ENCODE measurements around the gene TMEM31. TPM values are rescaled to one million over a fixed set of nuclear protein-coding genes. Genes with fewer than 3 reads are reported as not detected.

The TMEM31 gene, protein sequence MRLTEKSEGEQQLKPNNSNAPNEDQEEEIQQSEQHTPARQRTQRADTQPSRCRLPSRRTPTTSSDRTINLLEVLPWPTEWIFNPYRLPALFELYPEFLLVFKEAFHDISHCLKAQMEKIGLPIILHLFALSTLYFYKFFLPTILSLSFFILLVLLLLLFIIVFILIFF
- not detected for total RNA-seq
- polyA plus RNA-seq, result not detected

DNA sequence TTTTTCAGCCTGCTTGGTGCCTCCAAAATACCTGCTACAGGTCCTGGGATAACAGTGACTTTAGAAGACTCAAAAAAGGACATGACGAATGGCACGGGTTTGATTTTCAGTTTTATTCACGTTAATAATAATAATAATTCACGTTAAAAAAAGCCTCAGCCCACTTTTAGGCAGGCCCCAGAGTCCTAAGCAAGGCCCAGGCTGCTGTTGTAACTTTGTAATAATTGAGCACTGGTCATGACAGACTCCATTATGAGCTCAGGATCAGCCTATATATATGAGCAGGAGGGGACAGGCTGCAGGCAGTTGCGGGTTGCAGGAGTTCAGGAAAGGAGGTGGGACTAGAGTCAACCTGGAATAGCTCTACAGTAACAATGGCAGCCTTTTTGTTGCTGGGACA lies at the start of gene TMEM31:
TSS of gene TMEM31 (plus strand) at position 301 of the 400 bp plus-strand sequence. CDS start 1,350 bp downstream, outside the sequence.
- no peaks in the 10 kb centered on the region for H3K36me3 ChIP-seq (ENCODE audit: insufficient read depth)
- no peaks in the 10 kb centered on the region for H3K4me1 ChIP-seq (ENCODE audit: insufficient read depth)
- H3K4me3 ChIP-seq (ENCODE audit: low read depth, low read length), result no peak within 1 kb of the TSS
- no peak within 1 kb of the TSS for H3K27ac ChIP-seq (ENCODE audit: low read depth)
- no peak for DNase-seq (ENCODE audit: extremely low spot score)
- WGBS, result 94% methylated on average over 5 of the region's 5 CpGs

DNA sequence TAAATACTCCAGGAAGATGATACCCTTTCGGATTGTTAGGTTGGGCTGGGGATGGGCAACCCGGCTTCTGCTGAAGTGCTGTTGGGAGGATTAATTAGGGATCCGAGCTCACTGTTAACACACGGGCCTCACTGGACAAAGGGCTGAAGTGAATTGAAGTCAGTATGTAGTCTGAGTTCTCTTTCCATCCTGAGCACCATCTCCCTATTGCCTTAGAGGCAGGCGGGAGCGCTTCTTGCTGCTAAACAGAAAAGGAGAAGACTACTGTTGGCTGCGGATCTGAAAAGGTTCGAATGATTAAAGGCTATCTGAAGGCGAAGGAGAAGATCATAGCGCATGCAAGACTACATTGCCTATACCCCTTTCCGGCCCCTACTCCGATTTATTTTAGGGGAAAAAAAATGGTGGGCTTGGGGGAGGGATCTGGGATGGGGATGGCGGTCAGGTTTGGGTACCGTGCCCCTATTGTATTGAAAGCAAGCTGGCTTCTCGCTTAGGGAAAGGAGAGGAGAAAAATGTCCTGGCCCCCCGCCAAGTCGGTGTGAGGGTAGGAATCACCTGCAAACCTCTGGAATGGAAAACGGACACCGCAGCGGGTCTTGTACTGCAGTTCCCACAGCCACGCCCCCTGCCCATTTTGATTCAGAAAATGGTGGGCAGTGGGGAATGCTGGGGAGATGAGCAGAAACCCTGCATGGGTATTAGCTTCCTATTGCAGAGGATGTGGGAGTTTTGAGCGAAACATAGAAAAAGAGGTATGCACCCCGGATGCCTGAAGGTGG lies 46.5 kb upstream of the TMEM31 start:
- Histone ChIP-seq H3K27ac (ENCODE audit: low read depth) (peak overlapping the region; percentile 10), H3K4me3 (ENCODE audit: low read depth, low read length) (no peak overlapping the region), H3K4me1 (ENCODE audit: insufficient read depth) (peaks cover 1% of the 10 kb centered on the region), H3K36me3 (ENCODE audit: insufficient read depth) (no peaks in the 10 kb centered on the region)
- no peak for DNase-seq (ENCODE audit: extremely low spot score)
- WGBS, result 22% methylated on average over 23 of the region's 23 CpGs

DNA sequence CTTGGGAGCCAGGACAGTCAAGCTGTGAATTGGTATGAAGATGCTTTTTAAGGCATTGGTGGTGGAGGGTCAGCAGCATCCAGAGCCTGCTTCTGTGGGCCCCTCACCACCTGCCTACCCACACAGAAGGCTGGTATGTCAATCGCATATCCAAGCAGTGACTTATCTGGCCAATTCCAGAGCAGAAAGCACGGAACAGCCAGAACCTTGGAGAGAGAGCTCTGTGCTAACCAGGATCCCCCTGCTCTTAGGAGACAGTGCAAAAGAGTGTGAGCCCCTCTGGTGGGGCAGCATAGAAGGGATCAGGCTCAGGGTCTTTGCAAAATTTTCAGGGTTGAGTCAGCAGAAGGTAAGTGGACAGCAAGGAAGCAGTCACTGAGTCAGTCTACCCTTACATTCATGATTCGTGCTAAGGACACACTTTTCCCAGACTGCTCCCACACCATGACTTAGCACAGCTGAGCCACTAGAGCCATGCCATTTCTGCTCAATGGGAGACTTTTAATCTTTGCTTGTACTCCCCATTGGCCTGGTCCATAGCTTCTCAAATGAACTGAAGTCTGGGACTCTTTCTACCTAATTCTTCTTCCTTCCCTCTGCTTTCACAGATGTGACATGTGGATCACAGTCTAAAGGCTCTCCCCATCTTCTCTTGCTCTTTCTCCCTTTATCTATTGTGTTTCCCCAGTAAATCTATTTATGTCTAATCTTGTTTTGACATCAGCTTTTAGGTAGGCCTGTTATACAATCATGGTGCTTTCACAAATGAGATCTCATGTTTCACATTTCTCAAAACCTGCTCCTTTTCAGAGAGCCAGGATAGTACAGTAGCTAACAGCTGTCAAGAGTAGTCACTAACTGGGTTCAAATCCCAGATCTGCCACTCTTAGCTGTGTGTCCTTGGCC lies 44.3 kb upstream of the TMEM31 start:
- peaks cover 1% of the 10 kb centered on the region for H3K4me1 ChIP-seq (ENCODE audit: insufficient read depth)
- 95% methylated on average over 3 of the region's 3 CpGs for WGBS

DNA sequence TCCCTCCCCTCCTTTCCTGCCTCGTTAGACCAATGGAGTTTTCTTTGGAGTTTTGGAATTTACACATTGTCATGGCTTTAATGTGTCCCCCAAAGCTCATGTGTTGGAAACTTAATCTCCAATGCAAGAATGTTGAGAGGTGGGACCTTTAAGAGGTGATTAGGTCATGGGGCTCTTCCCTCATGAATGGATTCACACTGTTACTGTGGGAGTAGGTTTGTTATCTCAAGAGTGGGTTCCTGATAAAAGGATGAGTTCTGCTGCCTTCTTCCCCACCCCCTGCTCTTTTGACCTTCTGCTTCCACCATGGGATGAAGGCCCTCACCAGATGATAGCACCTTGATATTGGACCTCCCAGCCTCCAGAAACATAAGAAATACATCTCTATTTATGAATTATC lies 41.0 kb upstream of the TMEM31 start:
- Histone ChIP-seq H3K36me3 (ENCODE audit: insufficient read depth) (no peaks in the 10 kb centered on the region), H3K27ac (ENCODE audit: low read depth) (no peak overlapping the region), H3K4me3 (ENCODE audit: low read depth, low read length) (no peak overlapping the region), H3K4me1 (ENCODE audit: insufficient read depth) (peaks cover 1% of the 10 kb centered on the region)
- DNase-seq (ENCODE audit: extremely low spot score), result no peak
- WGBS, result 84% methylated on average over 1 of the region's 1 CpG

More for the DNA sequence above, 44.3 kb upstream of the TMEM31 start:
- H3K4me3 ChIP-seq (ENCODE audit: low read depth, low read length), result no peak overlapping the region
- H3K36me3 ChIP-seq (ENCODE audit: insufficient read depth), result no peaks in the 10 kb centered on the region
- H3K27ac ChIP-seq (ENCODE audit: low read depth), result no peak overlapping the region
- DNase-seq (ENCODE audit: extremely low spot score), result no peak

DNA sequence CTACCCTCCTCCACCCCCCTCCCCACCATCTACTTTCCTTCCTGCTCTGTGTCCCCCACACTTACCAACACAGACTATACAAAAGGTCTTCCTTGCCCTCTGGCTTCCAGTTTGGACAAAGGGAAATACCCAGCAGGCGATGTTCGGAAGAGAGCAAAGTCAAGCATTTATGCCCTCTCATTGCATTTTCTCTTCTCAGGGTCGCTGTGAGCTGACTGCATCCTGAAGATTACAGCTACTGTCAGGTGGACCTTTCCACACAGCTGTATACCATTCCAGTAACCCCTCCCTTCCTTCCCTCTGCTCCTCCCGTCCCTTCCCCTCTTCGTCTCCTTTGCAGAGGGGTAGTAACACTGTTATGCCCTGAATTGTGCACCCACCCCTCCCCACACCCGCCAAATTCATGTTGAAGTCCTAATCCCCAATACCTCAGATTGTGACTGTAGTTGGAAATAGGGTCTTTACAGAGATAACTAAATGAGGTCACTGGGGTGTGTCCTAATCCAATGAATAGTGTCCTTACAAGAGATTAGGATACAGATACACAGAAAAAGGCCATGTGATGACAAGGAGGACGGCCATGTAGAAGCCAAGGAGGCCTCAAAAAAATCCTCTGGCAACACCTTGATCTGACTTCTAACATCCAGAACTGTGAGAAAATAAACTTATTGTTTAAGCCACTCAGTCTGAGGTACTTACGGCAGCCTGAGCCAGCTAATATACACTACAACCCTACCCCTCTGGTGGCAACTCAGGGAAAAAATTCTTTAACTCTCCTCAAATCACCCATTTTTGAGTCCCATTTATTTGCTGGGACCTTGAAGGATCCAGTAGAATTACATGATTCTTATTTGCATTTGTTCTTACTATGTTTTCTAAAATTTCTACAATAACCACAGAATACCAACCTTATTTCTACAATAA lies 35.9 kb upstream of the TMEM31 start:
- DNase-seq (ENCODE audit: extremely low spot score), result no peak
- Histone ChIP-seq H3K4me1 (ENCODE audit: insufficient read depth) (no peaks in the 10 kb centered on the region), H3K4me3 (ENCODE audit: low read depth, low read length) (no peak overlapping the region), H3K27ac (ENCODE audit: low read depth) (no peak overlapping the region), H3K36me3 (ENCODE audit: insufficient read depth) (no peaks in the 10 kb centered on the region)
- WGBS, result 70% methylated on average over 8 of the region's 8 CpGs

DNA sequence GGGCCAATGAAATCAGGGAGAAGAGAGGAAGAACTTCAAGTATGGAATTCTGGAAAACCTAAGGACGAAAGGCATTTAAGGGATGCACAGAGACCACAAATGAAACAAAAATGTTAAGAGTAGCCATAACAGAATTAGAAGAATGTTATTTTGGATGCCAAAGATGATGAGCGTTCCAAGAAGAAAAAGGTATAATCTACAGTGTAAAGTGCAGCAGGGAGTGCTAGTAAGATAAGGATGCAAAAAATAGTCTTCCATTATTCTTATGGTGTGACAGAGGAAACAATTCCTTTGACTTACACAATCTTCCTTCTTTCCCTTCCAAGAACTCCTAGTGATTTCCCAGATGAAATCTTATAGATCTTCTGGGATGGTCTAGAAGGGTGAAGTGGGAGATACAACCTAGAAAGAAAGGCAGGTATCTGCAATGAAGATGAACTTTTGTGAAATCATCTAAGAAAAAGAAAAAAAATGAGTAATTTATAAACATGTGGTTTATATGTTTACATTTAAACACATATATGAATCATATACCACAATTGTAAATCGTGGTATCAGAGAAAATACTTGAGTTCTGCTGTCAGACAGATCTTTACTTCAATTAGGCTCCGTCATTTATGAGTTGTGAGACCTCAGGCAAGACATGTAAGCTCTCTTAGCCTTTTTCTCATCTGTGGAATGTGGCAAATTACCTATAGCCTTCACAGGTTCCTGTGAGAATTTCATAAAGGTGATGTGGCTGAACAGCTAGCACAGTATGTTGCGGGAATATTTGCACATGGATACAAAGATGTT lies 32.3 kb upstream of the TMEM31 start:
- no peak for DNase-seq (ENCODE audit: extremely low spot score)
- Histone ChIP-seq H3K36me3 (ENCODE audit: insufficient read depth) (peaks cover 2% of the 10 kb centered on the region), H3K4me3 (ENCODE audit: low read depth, low read length) (no peak overlapping the region), H3K4me1 (ENCODE audit: insufficient read depth) (no peaks in the 10 kb centered on the region), H3K27ac (ENCODE audit: low read depth) (no peak overlapping the region)
- WGBS, result 79% methylated on average over 5 of the region's 5 CpGs

DNA sequence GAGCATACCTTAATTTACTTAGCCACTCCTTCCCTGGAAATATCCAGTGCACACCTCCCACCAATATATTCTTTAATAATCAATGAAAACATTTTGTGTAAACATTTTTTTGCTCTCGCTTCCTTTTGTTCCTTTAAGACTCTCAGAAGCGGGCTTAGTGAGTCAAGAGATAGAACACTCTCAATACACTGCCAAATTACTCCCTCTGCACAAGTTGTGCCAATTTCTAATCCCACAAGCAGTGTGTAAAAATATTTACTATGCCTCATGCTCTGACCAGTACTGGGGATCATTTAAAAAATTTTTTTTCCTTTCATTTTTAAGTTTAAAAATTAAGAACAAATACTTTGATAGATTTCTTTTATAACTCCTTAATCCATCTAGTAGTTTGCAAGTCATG lies 29.3 kb upstream of the TMEM31 start:
- no peaks in the 10 kb centered on the region for H3K4me1 ChIP-seq (ENCODE audit: insufficient read depth)
- DNase-seq (ENCODE audit: extremely low spot score), result no peak
- peaks cover 2% of the 10 kb centered on the region for H3K36me3 ChIP-seq (ENCODE audit: insufficient read depth)
- no peak overlapping the region for H3K27ac ChIP-seq (ENCODE audit: low read depth)
- 63% methylated on average over 2 of the region's 2 CpGs for WGBS
- no peak overlapping the region for H3K4me3 ChIP-seq (ENCODE audit: low read depth, low read length)

DNA sequence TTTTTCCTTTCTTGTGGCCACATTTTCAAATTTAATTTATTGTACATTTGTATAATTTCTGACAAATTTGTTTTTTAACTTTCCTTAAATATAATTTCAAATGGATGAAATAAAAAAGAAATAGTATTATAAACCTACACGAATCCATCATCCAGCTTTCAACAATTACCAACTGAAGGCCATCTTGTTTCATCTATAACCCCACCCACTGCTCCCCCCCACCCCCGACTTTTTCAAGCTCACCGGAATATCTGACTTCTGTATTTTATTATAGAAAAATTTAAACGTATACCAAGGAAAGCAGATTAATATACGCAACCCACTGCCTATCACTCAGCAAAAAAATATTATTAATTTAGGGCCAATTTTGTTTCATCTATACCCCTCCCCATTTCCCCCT lies 25.3 kb upstream of the TMEM31 start:
- 4% methylated on average over 5 of the region's 5 CpGs for WGBS
- no peak for DNase-seq (ENCODE audit: extremely low spot score)
- H3K27ac ChIP-seq (ENCODE audit: low read depth), result no peak overlapping the region
- H3K4me1 ChIP-seq (ENCODE audit: insufficient read depth), result no peaks in the 10 kb centered on the region
- H3K4me3 ChIP-seq (ENCODE audit: low read depth, low read length), result no peak overlapping the region
- H3K36me3 ChIP-seq (ENCODE audit: insufficient read depth), result peaks cover 2% of the 10 kb centered on the region

DNA sequence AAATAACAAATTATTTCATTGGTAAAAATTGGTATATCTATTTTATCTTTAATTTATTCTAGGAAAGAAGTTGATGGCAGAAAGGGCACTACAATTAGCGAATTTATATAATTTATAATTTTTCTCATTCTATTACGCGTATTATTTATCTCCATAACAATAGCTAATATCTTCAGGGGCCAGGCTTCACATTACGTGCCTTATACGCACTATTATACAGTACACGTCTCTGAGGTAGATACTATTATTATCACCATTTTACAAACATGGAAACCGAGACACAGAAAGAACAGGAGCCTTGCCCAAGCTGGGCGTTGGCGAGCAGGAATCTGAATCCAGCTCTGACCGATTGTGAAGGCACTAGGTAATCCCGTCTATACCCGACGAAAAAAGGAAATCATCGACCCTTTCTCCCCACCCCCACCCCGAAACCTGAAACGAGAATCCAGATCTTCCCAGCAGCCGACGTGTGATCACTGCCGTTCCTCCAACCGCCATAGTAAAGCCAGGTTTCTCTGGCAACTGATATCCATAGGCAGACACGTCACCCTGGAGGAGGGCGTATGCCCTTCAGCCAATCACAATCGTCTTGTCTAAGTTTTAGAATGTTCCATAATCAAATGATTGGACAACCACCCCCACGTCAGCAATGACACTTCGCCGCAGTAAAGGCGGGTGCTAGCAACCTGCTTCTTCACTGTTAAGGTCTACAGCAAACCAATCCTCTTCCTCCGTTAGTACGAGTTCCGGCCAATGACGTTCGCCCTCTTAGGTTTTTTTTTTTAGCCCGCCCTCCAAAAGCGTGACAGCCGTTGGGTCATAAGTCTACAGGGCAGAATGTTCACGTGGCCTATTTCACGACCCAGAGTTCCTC lies 24.3 kb upstream of the TMEM31 start, which contains the start of gene MORF4L2:
TSS of gene MORF4L2 (minus strand) at position 501 of the 874 bp plus-strand sequence. CDS start 9,672 bp downstream, outside the sequence.
- Histone ChIP-seq H3K4me1 (ENCODE audit: insufficient read depth) (no peaks in the 10 kb centered on the region), H3K27ac (ENCODE audit: low read depth) (peak within 1 kb of the TSS; percentile 93), H3K36me3 (ENCODE audit: insufficient read depth) (no peaks in the 10 kb centered on the region), H3K4me3 (ENCODE audit: low read depth, low read length) (peak within 1 kb of the TSS; percentile 50)
- DNase-seq (ENCODE audit: extremely low spot score), result peak; percentile 94
- WGBS, result under 1% methylated on average over 37 of the region's 37 CpGs

DNA sequence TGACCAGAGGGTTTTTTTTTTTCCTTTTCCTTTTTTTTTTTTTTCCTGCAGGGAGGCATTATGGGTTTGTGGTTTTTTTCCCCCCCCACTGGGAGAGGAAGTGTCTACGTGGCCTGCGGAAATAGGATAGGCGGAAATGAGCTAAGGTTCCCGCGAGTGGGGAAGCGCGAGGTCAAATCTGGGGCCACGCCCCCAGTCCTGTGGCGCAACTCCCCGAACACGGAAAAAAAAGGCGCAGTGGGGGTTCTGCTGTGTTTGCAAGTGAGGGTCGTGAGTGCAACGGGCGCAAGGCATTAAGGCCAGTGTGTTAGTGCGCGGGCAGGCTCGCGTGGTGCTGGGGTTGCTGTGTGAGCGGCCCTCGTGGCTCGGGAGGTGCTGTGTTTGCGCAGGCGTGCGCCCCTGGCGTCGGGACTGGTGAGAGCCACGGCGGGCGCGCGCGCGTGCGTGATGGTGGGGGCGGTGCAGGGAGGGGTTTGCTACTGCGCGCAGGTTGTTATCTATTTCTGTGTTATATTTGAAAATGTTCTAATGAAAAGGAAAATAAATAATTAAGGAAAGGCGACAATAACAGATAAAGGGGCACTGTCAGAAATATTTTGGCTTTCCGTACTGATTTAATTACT lies 23.5 kb upstream of the TMEM31 start:
- under 1% methylated on average over 40 of the region's 40 CpGs for WGBS
- Histone ChIP-seq H3K27ac (ENCODE audit: low read depth) (peak overlapping the region; percentile 93), H3K36me3 (ENCODE audit: insufficient read depth) (no peaks in the 10 kb centered on the region), H3K4me3 (ENCODE audit: low read depth, low read length) (peak overlapping the region; percentile 38), H3K4me1 (ENCODE audit: insufficient read depth) (no peaks in the 10 kb centered on the region)
- no peak for DNase-seq (ENCODE audit: extremely low spot score)

DNA sequence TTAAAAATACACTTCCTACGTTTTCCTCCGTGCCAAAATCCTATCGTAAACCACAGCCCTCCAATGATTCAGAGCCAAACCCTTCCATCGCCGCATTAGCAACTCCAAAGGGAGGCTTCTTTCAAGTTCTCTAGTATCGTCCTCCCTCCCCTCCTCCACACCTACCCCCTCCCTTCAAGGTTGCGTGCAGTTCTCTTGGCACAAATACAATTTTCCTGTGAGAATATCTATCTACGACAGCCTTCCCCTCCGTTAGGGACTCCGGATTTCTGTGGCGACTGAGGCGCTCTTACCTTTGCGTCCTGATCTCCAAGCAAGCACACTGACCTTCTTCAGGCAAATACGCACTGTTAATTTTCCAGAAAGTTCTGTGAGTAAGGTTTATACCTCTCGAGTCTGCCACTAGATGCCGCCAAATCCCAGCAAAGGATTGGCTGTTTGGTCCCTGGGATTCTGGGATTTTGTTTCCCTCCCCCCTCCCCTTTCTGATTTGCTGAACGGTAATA lies 23.0 kb upstream of the TMEM31 start:
- DNase-seq (ENCODE audit: extremely low spot score), result peak; percentile 76
- no peaks in the 10 kb centered on the region for H3K4me1 ChIP-seq (ENCODE audit: insufficient read depth)
- peak overlapping the region; percentile 38 for H3K4me3 ChIP-seq (ENCODE audit: low read depth, low read length)
- peak overlapping the region; percentile 93 for H3K27ac ChIP-seq (ENCODE audit: low read depth)
- WGBS, result under 1% methylated on average over 17 of the region's 17 CpGs
- H3K36me3 ChIP-seq (ENCODE audit: insufficient read depth), result no peaks in the 10 kb centered on the region
